Measurements from ENCODE around the gene NIP7. TPM values are rescaled to one million over a fixed set of nuclear protein-coding genes. Genes with fewer than 3 reads are reported as not detected.

The NIP7 gene
- total RNA-seq, 1 experiment from 2014 or later, result 25.4 TPM

GRCh38 chr16:69384974-69385373 lies 45.4 kb downstream of the NIP7 start:
- Histone ChIP-seq H3K9ac (ENCODE audit: low read length) (peak overlapping the region; percentile 91), H2AFZ (ENCODE audit: low read length) (no peak overlapping the region), H3K4me1 (ENCODE audit: insufficient read depth, low read length) (peaks cover 8% of the 10 kb centered on the region), H3K36me3 (ENCODE audit: low read depth, low read length) (peaks cover 26% of the 10 kb centered on the region), H3K4me2 (ENCODE audit: low read length) (peak overlapping the region; percentile 100), H3K9me3 (ENCODE audit: low read length) (no peaks in the 10 kb centered on the region), H3K9me2 (replicated peaks; ENCODE audit: low read length) (no peaks in the 10 kb centered on the region), H3F3A (ENCODE audit: low read length, unreplicated experiment) (no peaks in the 10 kb centered on the region), H3K4me3 (ENCODE audit: low read length) (peak overlapping the region; percentile 87), H3K27ac (ENCODE audit: low read length) (no peak overlapping the region), H3K27me3 (ENCODE audit: low read length) (no peaks in the 10 kb centered on the region), H4K20me1 (ENCODE audit: low read length) (no peaks in the 10 kb centered on the region), H3K79me2 (ENCODE audit: low read length) (peaks cover 46% of the 10 kb centered on the region)
- DNase-seq (no peak), ATAC-seq (no peak)
- TF ChIP-seq EZH2 (IDR thresholded peaks at IDR 0.05; ENCODE audit: low read length, unreplicated experiment), result no peak
- TF ChIP-seq CTCF (conservative IDR thresholded peaks at IDR 0.05; ENCODE audit: low read depth, low read length), result no peak
- no peak for TF ChIP-seq EZH2phosphoT487 (IDR thresholded peaks at IDR 0.05; ENCODE audit: borderline replicate concordance, low read length)
- ChIA-PET CTCF (interaction anchor here (0.6 kb wide), 2 partner anchors 46 to 236 kb away, joined by 3 read pairs; no protein-coding TSS in a partner anchor), POLR2A (ENCODE audit: unreplicated experiment) (no interaction called here)
- BruUV-seq (replicated peaks), result TSS peak; percentile 55
- intact Hi-C loops (cut with micrococcal nuclease), result no loop called here

GRCh38 chr16:69386596-69386995 lies 47.0 kb downstream of the NIP7 start:
- no peaks in the 10 kb centered on the region for H4K20me1 ChIP-seq (ENCODE audit: low read length)
- no peak for TF ChIP-seq EZH2phosphoT487 (IDR thresholded peaks at IDR 0.05; ENCODE audit: borderline replicate concordance, low read length)
- no peak for TF ChIP-seq CTCF (conservative IDR thresholded peaks at IDR 0.05; ENCODE audit: low read depth, low read length)
- TF ChIP-seq EZH2 (IDR thresholded peaks at IDR 0.05; ENCODE audit: low read length, unreplicated experiment), result no peak
- POLR2A ChIA-PET (ENCODE audit: unreplicated experiment), result no interaction called here
- H3K4me1 ChIP-seq (ENCODE audit: insufficient read depth, low read length), result peaks cover 8% of the 10 kb centered on the region
- H3K9me3 ChIP-seq (ENCODE audit: low read length), result no peaks in the 10 kb centered on the region
- H3K4me2 ChIP-seq (ENCODE audit: low read length), result peak overlapping the region; percentile 64; the same call in 1 of the 2 replicates
- no TSS peak for BruUV-seq (replicated peaks)
- DNase-seq (no peak), ATAC-seq (no peak)
- H3K27me3 ChIP-seq (ENCODE audit: low read length), result no peaks in the 10 kb centered on the region
- H2AFZ ChIP-seq (ENCODE audit: low read length), result peak overlapping the region; percentile 86; the same call in 1 of the 2 replicates
- H3F3A ChIP-seq (ENCODE audit: low read length, unreplicated experiment), result no peaks in the 10 kb centered on the region
- H3K36me3 ChIP-seq (ENCODE audit: low read depth, low read length), result peaks cover 20% of the 10 kb centered on the region
- peak overlapping the region; percentile 87; the same call in 1 of the 2 replicates for H3K4me3 ChIP-seq (ENCODE audit: low read length)
- H3K27ac ChIP-seq (ENCODE audit: low read length), result no peak overlapping the region
- peaks cover 39% of the 10 kb centered on the region for H3K79me2 ChIP-seq (ENCODE audit: low read length)
- no peak overlapping the region for H3K9ac ChIP-seq (ENCODE audit: low read length)
- H3K9me2 ChIP-seq (replicated peaks; ENCODE audit: low read length), result no peaks in the 10 kb centered on the region
- CTCF ChIA-PET, result no interaction called here
- intact Hi-C loops (cut with micrococcal nuclease), result no loop called here

Other genes with a start within 250 kb of the NIP7 start
- gene HAS3, start 234.1 kb upstream of the NIP7 start, total RNA-seq (2014; rRNA removed), result 92.5 and 153 TPM in 2 replicates
- 45.9 and 54.7 TPM in 2 replicates for gene CHTF8, start 207.2 kb upstream of the NIP7 start, total RNA-seq (2014; rRNA removed)
- 26.4 and 26.9 TPM in 2 replicates for gene UTP4, start 207.1 kb upstream of the NIP7 start, total RNA-seq (2014; rRNA removed)
- gene SNTB2, start 152.6 kb upstream of the NIP7 start, total RNA-seq (2014; rRNA removed), result 40.4 and 62.6 TPM in 2 replicates
- 27.3 and 28.1 TPM in 2 replicates for gene VPS4A, start 28.4 kb upstream of the NIP7 start, total RNA-seq (2014; rRNA removed)
- gene PDF, start 9.2 kb upstream of the NIP7 start, total RNA-seq (2014; rRNA removed), result 30.6 and 45.0 TPM in 2 replicates
- gene COG8, start 208 bp upstream of the NIP7 start, total RNA-seq (2014; rRNA removed), result 27.2 and 29.5 TPM in 2 replicates
- not detected in 2 replicates for gene TMED6, start 12.0 kb downstream of the NIP7 start, total RNA-seq (2014; rRNA removed)
- gene TERF2, start 46.2 kb downstream of the NIP7 start, total RNA-seq (2014; rRNA removed), result 8.4 and 17.2 TPM in 2 replicates
- gene CYB5B, start 84.8 kb downstream of the NIP7 start, total RNA-seq (2014; rRNA removed), result 64.5 and 77.1 TPM in 2 replicates
- 11.4 and 14.3 TPM in 2 replicates for gene NFAT5, start 226.2 kb downstream of the NIP7 start, total RNA-seq (2014; rRNA removed)